GM19099 (cell line): Measurements from ENCODE around the gene TBL2.

Experiments used
- POLR2A ChIP-seq: IDR thresholded peaks from 3 replicates; pipeline ENCODE4 v1.6.1; 2011; ENCODE audit warnings: low read depth; ENCODE audit not compliant: insufficient read length; ENCODE audit errors: extremely low read depth

The TBL2 gene

DNA sequence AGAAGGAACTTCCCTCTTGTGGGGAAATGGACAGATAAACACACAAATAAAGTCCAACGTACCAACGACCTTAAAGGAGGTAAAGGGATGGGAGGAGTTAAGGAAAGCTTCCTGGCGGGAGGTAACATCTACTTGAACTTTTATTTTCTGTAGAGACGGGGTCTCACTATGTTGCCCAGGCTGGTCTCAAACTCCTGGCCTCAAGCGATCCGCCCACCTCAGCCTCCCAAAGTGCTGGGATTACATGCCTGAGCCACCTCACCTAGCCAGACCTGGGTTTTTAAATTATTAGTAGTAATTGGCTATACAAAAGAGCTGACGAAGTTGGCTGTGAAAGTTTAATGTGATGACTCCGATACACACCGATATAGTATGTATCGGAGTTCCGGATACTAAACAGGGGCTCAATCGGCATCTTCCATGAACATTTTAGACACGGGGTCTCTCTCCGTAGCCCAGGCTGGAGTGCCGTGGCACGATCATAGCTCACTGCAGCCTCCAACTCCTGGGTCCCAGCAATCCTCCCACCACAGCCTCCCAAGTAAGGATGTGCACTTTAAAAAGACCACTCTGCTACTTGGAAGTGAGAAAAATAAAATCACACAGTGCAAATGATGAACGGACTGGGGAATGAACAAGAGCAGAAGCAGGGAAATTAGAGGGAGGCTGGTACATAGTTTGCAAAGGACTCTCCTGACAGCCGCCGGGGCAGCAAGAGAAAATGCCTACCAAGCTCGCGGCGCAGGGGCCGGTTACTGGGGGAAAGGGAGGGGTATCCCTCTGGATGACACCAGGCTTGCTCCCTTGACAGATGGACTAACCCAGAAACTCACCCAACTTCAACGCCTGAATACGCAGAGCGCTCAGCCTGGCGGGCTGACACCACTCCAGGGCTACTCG lies 21.9 kb downstream of the TBL2 start:
- no peak for TF ChIP-seq POLR2A

DNA sequence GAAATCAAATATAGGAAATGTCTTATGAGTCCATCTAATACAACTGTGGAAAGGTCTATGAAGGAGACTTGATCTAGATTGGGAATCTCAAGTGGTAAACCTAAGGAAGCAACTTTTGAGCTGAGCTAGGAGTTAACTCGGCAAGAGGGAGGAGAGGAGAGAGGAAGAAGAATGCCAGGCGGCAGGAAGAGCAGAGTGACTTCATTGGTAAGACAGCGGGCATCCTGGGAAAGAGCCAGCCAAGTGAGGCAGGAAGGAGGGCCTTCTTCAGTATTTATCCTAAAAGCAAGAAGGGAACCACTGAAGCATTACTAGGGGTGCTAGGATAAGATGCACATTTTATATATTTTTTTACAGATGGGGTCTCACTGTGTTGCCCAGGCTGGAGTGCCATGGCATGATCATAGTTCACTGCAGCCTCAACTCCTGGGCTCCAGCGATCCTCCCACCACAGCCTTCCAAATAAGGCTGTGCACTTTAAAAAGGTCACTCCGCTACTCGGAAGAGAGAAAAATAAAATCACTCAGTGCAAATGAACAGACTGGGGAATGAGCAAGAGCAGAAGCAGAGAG lies 22.9 kb downstream of the TBL2 start:
- no peak for TF ChIP-seq POLR2A

DNA sequence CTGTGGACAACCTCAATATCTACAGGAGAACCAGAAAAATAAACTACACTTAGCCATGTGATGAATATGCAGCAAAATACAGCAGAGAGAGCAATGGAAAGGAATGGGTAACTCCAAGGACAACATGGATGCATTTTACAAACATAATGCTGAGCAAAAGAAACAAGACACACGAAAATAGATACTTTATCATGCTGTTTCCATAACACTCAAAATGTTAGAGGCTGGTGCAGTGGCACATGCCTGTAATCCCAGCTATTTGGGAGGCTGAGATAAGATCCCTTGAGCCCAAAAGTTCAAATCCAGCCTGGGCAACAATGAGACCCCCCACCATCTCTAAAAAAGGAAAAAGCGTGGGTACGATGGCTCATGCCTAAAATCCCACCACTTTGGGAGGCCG lies 29.2 kb downstream of the TBL2 start:
- no peak for TF ChIP-seq POLR2A

DNA sequence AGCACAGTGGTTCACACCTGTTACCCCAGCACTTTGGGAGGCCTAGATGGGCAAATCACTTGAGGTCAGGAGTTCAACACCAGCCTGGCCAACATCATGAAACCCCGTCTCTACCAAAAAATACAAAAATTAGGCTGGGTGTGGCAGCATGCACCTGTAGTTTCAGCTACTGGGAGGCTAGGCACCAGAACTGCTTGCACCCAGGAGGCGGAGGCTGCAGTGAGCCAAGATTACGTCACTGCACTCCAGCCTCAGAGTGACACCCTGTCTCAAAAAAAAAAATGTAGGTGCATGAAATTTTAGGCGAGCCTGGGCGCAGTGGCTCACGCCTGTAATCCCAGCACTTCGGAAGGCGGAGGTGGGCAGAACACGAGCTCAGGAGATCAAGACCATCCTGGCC lies 30.5 kb downstream of the TBL2 start:
- TF ChIP-seq POLR2A = no peak

DNA sequence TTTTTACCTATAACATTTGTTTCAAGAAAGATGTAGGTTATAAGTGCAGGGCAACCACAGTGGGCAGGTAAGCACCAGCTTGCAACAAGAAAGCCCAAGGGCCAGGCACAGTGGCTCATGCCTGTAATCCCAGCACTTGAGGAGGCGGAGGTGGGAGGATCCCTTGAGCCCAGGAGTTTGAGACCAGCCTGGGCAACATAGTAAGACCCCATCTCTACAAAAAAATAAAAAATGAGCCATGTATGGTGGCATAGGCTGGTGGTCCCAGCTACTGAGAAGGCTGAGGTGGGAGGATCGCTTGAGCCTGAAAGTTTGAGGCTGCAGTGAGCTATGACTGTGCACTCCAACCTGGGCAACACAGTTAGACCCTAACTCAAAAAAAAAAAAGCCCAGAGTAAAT lies 33.7 kb downstream of the TBL2 start:
- TF ChIP-seq POLR2A = no peak

DNA sequence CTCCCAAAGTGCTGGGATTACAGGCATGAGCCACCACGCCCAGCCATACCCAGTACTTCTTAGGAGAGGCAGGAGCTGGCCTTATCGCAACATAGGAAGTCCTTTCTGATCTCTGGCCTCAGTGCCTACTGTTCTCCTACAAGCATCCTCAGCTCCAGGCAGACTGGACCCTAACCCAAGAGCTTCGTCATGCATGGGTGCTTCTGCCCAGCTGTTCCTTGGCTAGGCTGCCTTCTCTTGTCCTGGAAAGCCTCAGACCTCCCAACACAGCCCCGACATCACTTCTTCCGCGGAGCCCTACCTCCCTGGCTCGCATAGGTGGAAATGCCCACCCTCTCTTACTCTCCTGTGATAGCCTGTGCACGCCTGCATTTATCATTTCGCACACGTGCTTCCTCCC lies 36.7 kb downstream of the TBL2 start:
- no peak for TF ChIP-seq POLR2A

DNA sequence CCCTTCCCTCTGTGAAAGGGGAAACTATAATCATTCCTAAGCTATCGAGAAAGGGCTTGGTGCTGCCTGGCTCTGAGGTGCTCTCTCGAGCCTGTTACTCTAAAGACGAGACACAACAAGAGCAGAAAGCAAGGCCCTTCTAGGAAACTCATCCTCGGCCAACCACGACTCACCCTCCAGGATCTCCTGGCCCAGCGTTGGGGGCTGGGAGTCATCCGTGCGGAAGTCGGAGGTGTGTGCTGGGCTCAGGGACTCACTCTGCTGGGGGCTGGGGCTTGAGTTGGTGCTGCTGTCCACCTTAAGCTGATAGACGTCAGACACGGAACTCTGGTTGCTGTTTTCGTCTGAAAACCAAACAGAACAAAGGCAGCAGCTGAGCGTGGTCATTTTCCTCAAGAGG lies 38.7 kb downstream of the TBL2 start:
- TF ChIP-seq POLR2A = no peak

DNA sequence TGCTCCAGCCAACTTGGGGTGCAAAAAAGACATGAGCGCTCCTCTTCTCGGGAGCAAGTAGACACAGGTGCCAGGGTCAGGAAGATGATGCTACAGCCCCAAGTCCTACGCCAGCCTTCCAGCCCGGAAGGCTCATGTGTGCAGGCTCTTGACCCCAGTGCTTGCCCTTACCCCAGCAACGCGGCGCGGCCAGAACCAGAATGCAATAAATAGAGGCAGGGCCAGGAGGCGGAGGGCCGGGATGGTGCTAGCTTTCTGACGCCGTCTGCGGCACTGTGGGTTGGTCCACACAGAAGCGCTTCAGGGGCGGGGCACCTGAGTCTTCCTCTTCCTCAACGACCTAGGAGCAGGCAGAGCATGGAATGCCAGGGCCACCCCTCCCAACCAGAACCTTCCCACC lies 41.3 kb downstream of the TBL2 start:
- TF ChIP-seq POLR2A = no peak

DNA sequence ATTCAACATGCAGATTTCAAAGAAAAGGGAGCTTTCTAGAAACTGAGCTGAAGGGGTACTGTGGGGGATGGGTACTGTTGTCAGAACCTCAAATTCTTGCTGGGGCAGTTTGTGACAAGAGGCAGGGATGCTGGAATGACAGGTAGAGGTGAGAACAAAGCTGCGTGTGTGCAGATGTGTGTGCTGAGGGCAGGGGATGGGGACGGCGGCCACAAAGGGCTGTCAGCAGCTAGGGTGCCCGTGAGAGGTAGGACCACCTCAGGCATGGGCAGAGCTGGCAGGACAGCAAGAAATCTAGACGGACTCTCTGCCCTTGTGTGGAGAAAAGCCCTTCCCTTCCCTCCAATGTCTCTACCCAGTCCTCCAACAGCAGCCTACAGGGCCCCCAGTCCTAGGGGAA lies 41.9 kb downstream of the TBL2 start:
- no peak for TF ChIP-seq POLR2A

DNA sequence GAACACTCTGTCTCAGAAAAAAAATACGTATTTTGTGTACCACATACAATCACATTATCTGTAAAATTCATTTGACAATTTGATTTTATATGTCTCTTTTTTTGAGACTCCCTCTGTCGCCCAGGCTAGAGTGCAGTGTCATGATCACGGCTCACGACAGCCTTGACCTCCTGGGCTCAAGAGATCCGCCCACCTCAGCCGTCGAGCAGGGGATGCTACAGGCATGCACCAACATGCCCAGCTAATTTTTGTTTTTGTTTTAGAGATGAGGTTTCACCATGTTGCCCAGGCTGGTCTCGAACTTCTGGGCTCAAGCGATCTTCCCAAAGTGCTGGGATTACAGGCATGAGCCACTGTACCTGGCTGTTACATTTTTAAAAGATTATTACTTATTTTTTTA lies 44.6 kb downstream of the TBL2 start:
- no peak for TF ChIP-seq POLR2A

DNA sequence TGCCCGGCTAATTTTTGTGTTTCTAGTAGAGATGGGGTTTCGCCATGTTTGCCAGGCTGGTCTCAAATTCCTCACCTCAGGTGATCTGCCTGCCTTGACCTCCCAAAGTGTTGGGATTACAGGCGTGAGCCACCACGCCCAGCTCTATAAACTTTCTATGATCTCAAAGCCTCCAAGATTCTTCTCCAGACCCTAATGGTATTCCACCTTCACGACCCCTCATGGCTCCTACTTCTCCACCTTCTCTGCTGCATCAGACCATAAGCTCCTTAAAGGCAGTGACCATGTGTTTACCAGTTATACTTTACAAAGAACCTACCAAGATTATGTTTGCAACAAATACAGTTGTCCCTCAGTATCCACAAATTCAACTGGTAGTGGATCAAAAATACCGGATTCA lies 46.2 kb downstream of the TBL2 start:
- TF ChIP-seq POLR2A = no peak

DNA sequence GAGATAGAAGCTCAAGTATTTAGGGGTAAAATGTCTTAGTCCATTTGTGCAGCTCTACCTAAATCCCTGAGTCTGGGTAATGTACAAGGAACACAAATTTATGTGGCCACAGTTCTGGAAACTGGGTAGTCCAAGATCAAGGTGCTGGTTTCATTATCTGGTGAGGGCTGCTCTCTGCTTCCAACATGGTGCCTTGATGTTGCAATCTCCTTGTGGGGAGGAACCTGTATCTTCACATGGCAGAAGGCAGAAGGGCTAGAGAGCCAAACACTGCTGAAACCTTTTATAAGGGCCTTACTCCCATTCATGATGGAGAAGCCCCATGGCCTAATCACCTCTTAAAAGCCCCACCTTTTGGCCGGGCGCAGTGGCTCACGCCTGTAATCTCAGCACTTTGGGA lies 47.6 kb downstream of the TBL2 start:
- TF ChIP-seq POLR2A = no peak

DNA sequence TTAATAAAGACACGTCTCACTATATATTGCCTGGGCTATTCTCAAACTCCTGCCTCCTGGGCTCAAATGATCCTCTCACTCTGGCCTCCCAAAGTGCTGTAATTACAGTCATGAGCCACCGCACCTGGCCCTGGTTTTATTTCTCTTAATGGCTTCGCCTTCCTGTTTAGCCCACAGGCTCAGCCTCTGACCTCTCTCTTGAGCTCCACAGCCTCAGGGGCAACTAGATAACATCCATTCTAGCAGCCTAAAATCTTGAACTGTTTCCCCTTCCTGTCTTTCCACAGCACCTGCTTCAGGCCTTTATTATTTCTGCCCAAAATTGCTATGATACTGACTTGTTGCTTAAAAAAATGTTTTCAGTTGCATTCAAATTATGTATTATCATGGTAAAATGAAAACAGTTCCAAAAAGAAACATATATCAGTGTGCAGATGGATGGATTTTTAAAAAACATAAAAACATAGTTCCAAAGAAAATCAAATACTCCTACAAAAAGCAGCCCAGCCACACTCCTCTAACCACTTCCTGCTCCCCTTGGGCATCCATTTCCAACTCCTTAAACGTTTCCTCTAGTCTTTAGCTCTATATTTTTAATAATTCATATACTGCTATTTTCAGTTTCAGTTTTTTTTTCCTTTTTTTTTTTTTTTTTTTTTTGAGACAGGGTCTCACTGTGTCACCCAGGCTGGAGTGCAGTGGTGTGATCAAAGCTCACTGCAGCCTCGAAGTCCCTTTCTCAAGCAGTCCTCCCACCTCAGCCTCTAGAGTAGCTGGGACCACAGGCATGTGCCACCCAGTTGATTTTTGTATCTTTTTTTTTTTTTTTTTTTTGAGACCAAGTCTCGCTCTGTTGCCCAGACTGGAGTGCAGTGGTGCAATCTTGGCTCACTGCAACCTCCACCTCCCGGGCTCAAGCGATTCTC lies 51.2 kb downstream of the TBL2 start:
- TF ChIP-seq POLR2A = no peak

DNA sequence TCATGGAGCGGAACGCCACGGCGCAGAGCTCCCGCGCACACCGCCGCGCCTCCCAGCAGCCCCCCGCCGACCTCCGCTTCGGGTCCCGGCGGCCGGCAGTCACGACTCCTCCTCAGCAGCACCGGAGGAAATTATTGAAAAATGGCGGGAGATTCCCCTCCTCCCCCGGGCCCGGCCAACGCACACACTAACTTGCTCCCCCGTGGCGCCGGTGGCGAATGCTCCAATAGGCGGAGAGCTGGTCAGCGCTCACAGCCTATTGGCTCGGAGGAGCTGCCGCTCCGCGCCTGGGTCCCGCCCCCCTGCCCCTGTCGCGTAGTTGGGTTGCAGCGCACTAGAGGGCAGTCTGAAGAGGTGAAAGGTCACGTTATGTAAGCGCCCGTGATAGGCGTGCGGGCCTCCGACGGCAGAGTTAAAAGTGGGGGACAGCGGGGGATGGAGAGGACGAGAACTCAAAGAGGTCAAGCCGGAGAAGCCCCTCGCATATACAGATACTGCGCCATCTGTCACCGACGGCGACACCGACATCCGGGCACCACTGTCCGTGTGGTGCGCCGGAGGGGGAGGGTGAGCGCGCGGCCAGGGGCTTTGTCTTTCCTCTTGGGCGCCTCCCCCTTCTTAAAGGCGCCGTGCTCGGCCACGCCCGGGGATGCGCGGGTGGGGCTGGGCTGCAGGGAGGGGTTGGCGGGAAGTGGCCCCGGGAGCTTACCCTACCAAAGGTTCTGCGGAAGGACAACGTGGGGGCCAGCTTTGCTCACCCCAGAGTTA lies 56.1 kb downstream of the TBL2 start, which contains the start of gene BAZ1B:
BAZ1B (minus strand) TSS at position 189 of the 768 bp plus-strand sequence. CDS start 360 bp downstream, outside the sequence.
- TF ChIP-seq POLR2A = peak; percentile 72
